ENCODE results near the gene RTP1.
A peak's percentile ranks its signal among the peaks of the same experiment; 100 is the strongest.

The RTP1 gene

DNA sequence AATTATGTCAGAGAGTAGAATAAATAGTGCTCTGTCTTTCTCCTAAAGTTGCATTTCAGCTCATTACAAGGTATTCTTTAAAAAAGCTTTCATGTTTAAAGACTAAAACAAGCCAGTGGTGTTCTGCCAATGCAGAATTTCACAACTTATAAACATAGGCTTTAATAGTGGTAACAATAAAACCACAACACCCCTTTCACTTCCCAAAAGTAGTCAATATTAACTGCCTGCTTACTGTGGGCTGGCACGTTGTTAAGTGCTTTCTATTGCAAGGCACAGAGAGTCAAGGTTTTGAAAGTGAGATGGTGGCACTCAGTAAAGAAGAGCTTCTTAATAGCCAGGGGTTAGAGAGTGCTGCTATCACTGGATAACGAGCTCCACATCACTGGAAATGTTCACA is 8.4 kb upstream of the RTP1 start:
- no peak for TF ChIP-seq EZH2phosphoT487 (IDR thresholded peaks at IDR 0.05; ENCODE audit: borderline replicate concordance, low read length)
- TF ChIP-seq, protein P1, sequence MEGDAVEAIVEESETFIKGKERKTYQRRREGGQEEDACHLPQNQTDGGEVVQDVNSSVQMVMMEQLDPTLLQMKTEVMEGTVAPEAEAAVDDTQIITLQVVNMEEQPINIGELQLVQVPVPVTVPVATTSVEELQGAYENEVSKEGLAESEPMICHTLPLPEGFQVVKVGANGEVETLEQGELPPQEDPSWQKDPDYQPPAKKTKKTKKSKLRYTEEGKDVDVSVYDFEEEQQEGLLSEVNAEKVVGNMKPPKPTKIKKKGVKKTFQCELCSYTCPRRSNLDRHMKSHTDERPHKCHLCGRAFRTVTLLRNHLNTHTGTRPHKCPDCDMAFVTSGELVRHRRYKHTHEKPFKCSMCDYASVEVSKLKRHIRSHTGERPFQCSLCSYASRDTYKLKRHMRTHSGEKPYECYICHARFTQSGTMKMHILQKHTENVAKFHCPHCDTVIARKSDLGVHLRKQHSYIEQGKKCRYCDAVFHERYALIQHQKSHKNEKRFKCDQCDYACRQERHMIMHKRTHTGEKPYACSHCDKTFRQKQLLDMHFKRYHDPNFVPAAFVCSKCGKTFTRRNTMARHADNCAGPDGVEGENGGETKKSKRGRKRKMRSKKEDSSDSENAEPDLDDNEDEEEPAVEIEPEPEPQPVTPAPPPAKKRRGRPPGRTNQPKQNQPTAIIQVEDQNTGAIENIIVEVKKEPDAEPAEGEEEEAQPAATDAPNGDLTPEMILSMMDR (IDR thresholded peaks at IDR 0.05; ENCODE audit: low read depth, low read length, poor library complexity, severe bottlenecking) = no peak
- Histone ChIP-seq H3K4me3 (ENCODE audit: low read length) (peak overlapping the region; percentile 59), H3F3A (ENCODE audit: control insufficient read depth, insufficient read depth) (0 out of 2 replicates have a peak, but pooled peaks cover 3% of the 10 kb centered on the region), H3K27me3 (ENCODE audit: control insufficient read depth, low read length) (0 out of 2 replicates have a peak, but pooled peaks cover 3% of the 10 kb centered on the region), H3K9me2 (replicated peaks; ENCODE audit: control insufficient read depth, low read length) (no peaks in the 10 kb centered on the region), H3K27ac (ENCODE audit: low read depth, low read length) (peak overlapping the region; percentile 65), H4K20me1 (ENCODE audit: control insufficient read depth, insufficient read depth, low read depth, low read length) (no peaks in the 10 kb centered on the region), H3K36me3 (ENCODE audit: control insufficient read depth, low read length) (no peaks in the 10 kb centered on the region), H3K9me3 (ENCODE audit: control insufficient read depth, insufficient read depth, low read length) (no peaks in the 10 kb centered on the region), H3K4me1 (ENCODE audit: control insufficient read depth, low read length) (peaks cover 54% of the 10 kb centered on the region), H3K4me2 (ENCODE audit: low read length) (peak overlapping the region; percentile 75), H3K79me2 (ENCODE audit: control insufficient read depth, low read length) (no peaks in the 10 kb centered on the region)

DNA sequence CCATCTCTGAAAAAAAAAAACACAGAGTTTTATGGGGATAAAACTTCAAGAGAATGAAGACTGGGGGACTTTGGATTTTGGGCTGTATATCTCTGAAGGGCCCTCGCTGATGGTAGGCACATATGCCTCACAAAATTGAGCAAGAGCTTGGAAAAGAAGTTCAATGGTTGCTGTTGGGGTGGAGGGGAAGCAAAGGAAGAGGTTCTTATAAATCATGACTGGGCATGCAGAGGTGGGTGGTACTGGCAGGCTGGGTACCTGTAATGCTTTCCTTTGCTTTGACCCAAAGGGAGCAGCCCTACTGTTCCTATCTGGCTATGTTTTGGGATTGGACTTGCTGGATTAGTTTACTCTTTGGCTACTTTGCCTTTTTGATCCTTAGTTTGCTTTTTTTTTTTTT is 6.0 kb upstream of the RTP1 start:
- Histone ChIP-seq H4K20me1 (ENCODE audit: control insufficient read depth, insufficient read depth, low read depth, low read length) (no peaks in the 10 kb centered on the region), H3K4me3 (ENCODE audit: low read length) (no peak overlapping the region)

DNA sequence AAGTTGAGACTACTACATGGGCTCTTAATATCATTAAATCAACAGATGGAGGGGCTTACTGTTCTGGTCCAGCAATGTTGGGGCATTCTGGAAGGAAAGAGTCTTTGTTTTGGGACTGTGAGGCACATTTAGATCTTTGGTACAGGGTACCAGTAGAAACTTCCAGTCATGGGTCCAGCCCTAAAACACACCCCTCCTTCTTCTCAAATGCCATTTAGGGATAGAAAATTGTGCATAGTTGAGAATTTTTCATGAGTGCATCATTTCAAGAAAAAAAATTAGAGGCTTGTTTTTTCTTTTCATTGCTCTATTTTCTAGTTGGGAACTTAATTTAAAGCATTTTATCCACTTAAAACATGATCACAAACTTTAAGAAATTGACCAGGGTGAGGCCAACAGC is 4.1 kb upstream of the RTP1 start:
- Histone ChIP-seq H3K27ac (ENCODE audit: low read depth, low read length) (no peak overlapping the region), H3F3A (ENCODE audit: control insufficient read depth, insufficient read depth) (0 out of 2 replicates have a peak, but pooled peaks cover 3% of the 10 kb centered on the region), H3K36me3 (ENCODE audit: control insufficient read depth, low read length) (no peaks in the 10 kb centered on the region), H3K4me1 (ENCODE audit: control insufficient read depth, low read length) (peaks cover 25% of the 10 kb centered on the region), H4K20me1 (ENCODE audit: control insufficient read depth, insufficient read depth, low read depth, low read length) (no peaks in the 10 kb centered on the region), H3K9me2 (replicated peaks; ENCODE audit: control insufficient read depth, low read length) (no peaks in the 10 kb centered on the region), H3K4me2 (ENCODE audit: low read length) (no peak overlapping the region), H3K4me3 (ENCODE audit: low read length) (no peak overlapping the region), H3K27me3 (ENCODE audit: control insufficient read depth, low read length) (0 out of 2 replicates have a peak, but pooled peaks cover 3% of the 10 kb centered on the region), H3K79me2 (ENCODE audit: control insufficient read depth, low read length) (no peaks in the 10 kb centered on the region), H3K9me3 (ENCODE audit: control insufficient read depth, insufficient read depth, low read length) (no peaks in the 10 kb centered on the region)
- TF ChIP-seq EZH2phosphoT487 (IDR thresholded peaks at IDR 0.05; ENCODE audit: borderline replicate concordance, low read length) = no peak
- TF ChIP-seq, protein P1 (IDR thresholded peaks at IDR 0.05; ENCODE audit: low read depth, low read length, poor library complexity, severe bottlenecking) = no peak

More for the DNA sequence above, 6.0 kb upstream of the RTP1 start:
- Histone ChIP-seq H3K9me2 (replicated peaks; ENCODE audit: control insufficient read depth, low read length) (no peaks in the 10 kb centered on the region), H3K4me2 (ENCODE audit: low read length) (no peak overlapping the region), H3F3A (ENCODE audit: control insufficient read depth, insufficient read depth) (0 out of 2 replicates have a peak, but pooled peaks cover 3% of the 10 kb centered on the region), H3K79me2 (ENCODE audit: control insufficient read depth, low read length) (no peaks in the 10 kb centered on the region), H3K36me3 (ENCODE audit: control insufficient read depth, low read length) (no peaks in the 10 kb centered on the region), H3K27ac (ENCODE audit: low read depth, low read length) (no peak overlapping the region), H3K4me1 (ENCODE audit: control insufficient read depth, low read length) (peaks cover 44% of the 10 kb centered on the region), H3K27me3 (ENCODE audit: control insufficient read depth, low read length) (0 out of 2 replicates have a peak, but pooled peaks cover 3% of the 10 kb centered on the region), H3K9me3 (ENCODE audit: control insufficient read depth, insufficient read depth, low read length) (no peaks in the 10 kb centered on the region)
- TF ChIP-seq, protein P1 (IDR thresholded peaks at IDR 0.05; ENCODE audit: low read depth, low read length, poor library complexity, severe bottlenecking) = no peak
- no peak for TF ChIP-seq EZH2phosphoT487 (IDR thresholded peaks at IDR 0.05; ENCODE audit: borderline replicate concordance, low read length)
